CD4-positive, alpha-beta T cell treated with Interleukin-6 at 100 ng/mL for 8 hours (primary cell): Measurements from ENCODE around the gene SERP2.

Experiments used
- DNase-seq: peaks from one replicate; pipeline ENCODE4 v3.0.0-alpha.2; 2020; ENCODE audit warnings: mixed read lengths, low spot score

The SERP2 gene

GRCh38 chr13:44411841-44412240 is 38.2 kb downstream of the SERP2 start:
- no peak for DNase-seq

- DNase-seq: no peak
Measured at GRCh38 chr13:44412346-44412935, 38.8 kb downstream of the SERP2 start.

GRCh38 chr13:44413095-44413494 is 39.5 kb downstream of the SERP2 start:
- no peak for DNase-seq

GRCh38 chr13:44414716-44415115 is 41.1 kb downstream of the SERP2 start:
- no peak for DNase-seq

GRCh38 chr13:44415815-44416214 is 42.2 kb downstream of the SERP2 start:
- DNase-seq: no peak

- DNase-seq: no peak
Measured at GRCh38 chr13:44416301-44416700, 42.7 kb downstream of the SERP2 start.

- no peak for DNase-seq
Measured at GRCh38 chr13:44416744-44417143, 43.1 kb downstream of the SERP2 start.

- DNase-seq: no peak
Measured at GRCh38 chr13:44417446-44417845, 43.8 kb downstream of the SERP2 start.

GRCh38 chr13:44417876-44418275 is 44.3 kb downstream of the SERP2 start:
- no peak for DNase-seq

GRCh38 chr13:44420376-44421220 is 47.0 kb downstream of the SERP2 start:
- no peak for DNase-seq

- DNase-seq: no peak
Measured at GRCh38 chr13:44421853-44422525, 48.4 kb downstream of the SERP2 start.

- DNase-seq: no peak
Measured at GRCh38 chr13:44422755-44423643, 49.4 kb downstream of the SERP2 start.

- no peak for DNase-seq
Measured at GRCh38 chr13:44423824-44424223, 50.2 kb downstream of the SERP2 start.

- DNase-seq: no peak
Measured at GRCh38 chr13:44425041-44425814, 51.6 kb downstream of the SERP2 start.

GRCh38 chr13:44425815-44426078 is 52.1 kb downstream of the SERP2 start:
- no peak for DNase-seq

- DNase-seq: no peak
Measured at GRCh38 chr13:44426461-44426860, 52.8 kb downstream of the SERP2 start.

GRCh38 chr13:44429311-44429710 is 55.7 kb downstream of the SERP2 start:
- DNase-seq: no peak

- no peak for DNase-seq
Measured at GRCh38 chr13:44431150-44431549, 57.5 kb downstream of the SERP2 start.

GRCh38 chr13:44432650-44433049 is 59.0 kb downstream of the SERP2 start:
- DNase-seq: no peak

GRCh38 chr13:44433863-44434765 is 60.5 kb downstream of the SERP2 start:
- DNase-seq: no peak

- DNase-seq: no peak
Measured at GRCh38 chr13:44434766-44435141, 61.1 kb downstream of the SERP2 start.
